Measurements from ENCODE around the gene CDC123. TPM values are rescaled to one million over a fixed set of nuclear protein-coding genes. Genes with fewer than 3 reads are reported as not detected.

CDC123 gene
- total RNA-seq, 1 experiment from 2014 or later = 114 TPM

DNA sequence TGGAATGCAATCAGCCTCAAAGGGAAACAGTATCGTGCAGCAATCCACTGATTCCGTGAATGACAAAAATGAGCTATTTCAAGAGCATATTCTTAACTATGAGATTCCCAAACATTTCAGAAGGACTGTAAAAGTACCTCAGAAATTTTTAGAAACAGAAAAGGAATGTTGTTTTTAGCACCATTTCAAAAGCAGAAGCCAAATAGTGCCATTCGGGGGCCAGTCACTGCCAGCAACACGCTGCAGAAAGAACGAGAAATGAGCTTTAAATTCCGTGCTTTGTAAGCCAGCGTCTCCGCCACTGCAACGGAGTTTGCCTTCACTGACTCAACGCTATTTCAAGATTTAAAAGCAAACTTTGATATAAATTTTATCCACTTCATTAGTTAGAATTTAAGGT, 6.6 kb upstream of the CDC123 start:
- ChIA-PET CTCF (no interaction called here), POLR2A (interaction anchor here (1.1 kb wide), 1 partner anchor 9 kb away, joined by 6 read pairs; no protein-coding TSS in a partner anchor)
- intact Hi-C loops (cut with micrococcal nuclease) = no loop called here
- Mint-ChIP-seq H3K27ac (ENCODE audit: low read depth, unreplicated experiment) (no peak overlapping the region), H3K36me3 (ENCODE audit: insufficient read depth, unreplicated experiment) (peaks cover 60% of the 10 kb centered on the region), H3K4me3 (ENCODE audit: unreplicated experiment) (no peak overlapping the region), H3K4me1 (ENCODE audit: insufficient read depth, unreplicated experiment) (peaks cover 18% of the 10 kb centered on the region), H3K27me3 (ENCODE audit: insufficient read depth, unreplicated experiment) (no peaks in the 10 kb centered on the region), H3K9me3 (ENCODE audit: unreplicated experiment) (no peaks in the 10 kb centered on the region)
- no TSS peak for BruUV-seq (replicated peaks)
- no peak for DNase-seq (ENCODE audit: unreplicated experiment)
- TF ChIP-seq, protein P1, sequence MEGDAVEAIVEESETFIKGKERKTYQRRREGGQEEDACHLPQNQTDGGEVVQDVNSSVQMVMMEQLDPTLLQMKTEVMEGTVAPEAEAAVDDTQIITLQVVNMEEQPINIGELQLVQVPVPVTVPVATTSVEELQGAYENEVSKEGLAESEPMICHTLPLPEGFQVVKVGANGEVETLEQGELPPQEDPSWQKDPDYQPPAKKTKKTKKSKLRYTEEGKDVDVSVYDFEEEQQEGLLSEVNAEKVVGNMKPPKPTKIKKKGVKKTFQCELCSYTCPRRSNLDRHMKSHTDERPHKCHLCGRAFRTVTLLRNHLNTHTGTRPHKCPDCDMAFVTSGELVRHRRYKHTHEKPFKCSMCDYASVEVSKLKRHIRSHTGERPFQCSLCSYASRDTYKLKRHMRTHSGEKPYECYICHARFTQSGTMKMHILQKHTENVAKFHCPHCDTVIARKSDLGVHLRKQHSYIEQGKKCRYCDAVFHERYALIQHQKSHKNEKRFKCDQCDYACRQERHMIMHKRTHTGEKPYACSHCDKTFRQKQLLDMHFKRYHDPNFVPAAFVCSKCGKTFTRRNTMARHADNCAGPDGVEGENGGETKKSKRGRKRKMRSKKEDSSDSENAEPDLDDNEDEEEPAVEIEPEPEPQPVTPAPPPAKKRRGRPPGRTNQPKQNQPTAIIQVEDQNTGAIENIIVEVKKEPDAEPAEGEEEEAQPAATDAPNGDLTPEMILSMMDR (IDR thresholded peaks at IDR 0.05; ENCODE audit: unreplicated experiment) = no peak

DNA sequence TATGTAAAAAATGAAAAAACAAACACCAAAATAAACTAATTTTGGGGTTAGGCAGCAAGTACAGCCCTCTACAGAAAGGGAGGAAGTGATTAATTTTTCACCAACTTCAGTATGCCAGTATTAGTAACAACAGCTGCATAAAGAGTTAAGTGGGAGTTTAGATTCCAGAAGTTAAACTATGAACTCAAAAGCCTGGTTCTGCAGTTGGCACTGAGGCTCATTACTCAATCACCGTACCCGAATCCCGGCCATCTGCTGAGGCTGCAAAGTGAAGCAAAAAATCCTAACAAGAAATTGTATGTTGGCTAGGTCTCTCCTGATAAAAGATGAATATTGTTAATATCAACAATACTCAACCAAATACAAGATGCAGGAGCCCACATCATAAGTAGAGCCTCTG, 4.3 kb upstream of the CDC123 start:
- Mint-ChIP-seq H3K27ac (ENCODE audit: low read depth, unreplicated experiment) (no peak overlapping the region), H3K4me1 (ENCODE audit: insufficient read depth, unreplicated experiment) (peaks cover 22% of the 10 kb centered on the region), H3K4me3 (ENCODE audit: unreplicated experiment) (no peak overlapping the region), H3K27me3 (ENCODE audit: insufficient read depth, unreplicated experiment) (no peaks in the 10 kb centered on the region), H3K9me3 (ENCODE audit: unreplicated experiment) (no peaks in the 10 kb centered on the region), H3K36me3 (ENCODE audit: insufficient read depth, unreplicated experiment) (peaks cover 37% of the 10 kb centered on the region)
- peak; percentile 18 for DNase-seq (ENCODE audit: unreplicated experiment)
- intact Hi-C loops (cut with micrococcal nuclease) = loop anchor here (10.0 kb wide), 1 partner anchor 407 kb away; no protein-coding TSS in a partner anchor
- TF ChIP-seq, protein P1 (IDR thresholded peaks at IDR 0.05; ENCODE audit: unreplicated experiment) = no peak
- no TSS peak for BruUV-seq (replicated peaks)
- POLR2A ChIA-PET = interaction anchor here (0.7 kb wide), 1 partner anchor 12 kb away, joined by 3 read pairs; no protein-coding TSS in a partner anchor
- CTCF ChIA-PET = no interaction called here

DNA sequence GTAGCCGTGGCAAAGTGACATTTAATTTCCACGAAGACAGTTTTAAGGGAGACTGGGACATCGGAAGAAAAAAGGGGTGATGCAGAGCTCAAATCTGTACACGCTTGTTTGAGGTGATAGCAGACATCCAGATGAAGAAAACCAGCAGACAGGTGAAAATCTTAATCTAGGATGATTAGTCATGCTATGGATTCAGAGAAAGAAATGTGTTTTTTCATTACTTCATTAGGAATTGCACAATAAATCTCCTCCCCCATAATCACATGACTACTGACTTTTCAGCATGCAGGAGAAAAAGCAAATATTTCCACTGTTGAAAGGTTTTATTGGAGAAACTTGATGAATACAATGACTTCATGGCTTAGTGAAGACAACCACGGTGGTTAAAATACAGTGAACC, 2.8 kb upstream of the CDC123 start:
- ChIA-PET POLR2A (interaction anchor here (0.6 to 4.5 kb wide), 6 partner anchors 9 to 516 kb away, joined by 3 to 25 read pairs (median 3); no protein-coding TSS in a partner anchor), CTCF (interaction anchor here (0.6 to 0.7 kb wide), 5 partner anchors 9 to 833 kb away, joined by 3 to 4 read pairs (median 3); no protein-coding TSS in a partner anchor)
- Mint-ChIP-seq H3K4me3 (ENCODE audit: unreplicated experiment) (no peak overlapping the region), H3K4me1 (ENCODE audit: insufficient read depth, unreplicated experiment) (peaks cover 24% of the 10 kb centered on the region), H3K9me3 (ENCODE audit: unreplicated experiment) (no peaks in the 10 kb centered on the region), H3K27me3 (ENCODE audit: insufficient read depth, unreplicated experiment) (no peaks in the 10 kb centered on the region), H3K27ac (ENCODE audit: low read depth, unreplicated experiment) (no peak overlapping the region), H3K36me3 (ENCODE audit: insufficient read depth, unreplicated experiment) (peaks cover 22% of the 10 kb centered on the region)
- intact Hi-C loops (cut with micrococcal nuclease) = loop anchor here (10.0 kb wide), 1 partner anchor 408 kb away; no protein-coding TSS in a partner anchor
- peak; percentile 65 for DNase-seq (ENCODE audit: unreplicated experiment)
- TF ChIP-seq, protein P1 (IDR thresholded peaks at IDR 0.05; ENCODE audit: unreplicated experiment) = no peak
- no TSS peak for BruUV-seq (replicated peaks)

DNA sequence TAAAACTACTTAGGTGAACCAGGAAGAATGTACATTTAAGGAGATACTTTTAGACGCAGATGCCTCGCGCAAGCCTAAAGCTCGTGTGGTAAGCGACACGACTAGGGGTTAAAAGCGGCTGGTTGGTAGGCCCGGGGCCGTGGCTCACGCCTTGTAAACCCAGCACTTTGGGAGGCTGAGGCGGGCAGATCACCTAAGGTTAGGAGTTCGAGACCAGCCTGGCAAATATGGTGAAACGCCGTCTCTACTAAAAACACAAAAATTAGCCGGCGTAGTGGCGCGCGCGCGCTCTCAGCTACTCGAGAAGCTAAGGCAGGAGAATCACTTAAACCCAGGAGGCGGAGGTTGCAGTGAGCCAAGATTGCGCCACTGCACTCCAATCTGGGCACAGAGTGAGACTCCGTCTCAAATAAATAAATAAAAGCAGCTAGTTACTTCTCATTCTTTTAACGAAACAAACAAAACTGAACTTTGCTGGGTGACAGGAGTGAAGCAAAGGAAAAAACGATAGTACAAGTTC, 1.2 kb upstream of the CDC123 start:
- DNase-seq (ENCODE audit: unreplicated experiment) = peak; percentile 56
- H3K4me3 Mint-ChIP-seq (ENCODE audit: unreplicated experiment) = peak overlapping the region; percentile 99
- H3K27ac Mint-ChIP-seq (ENCODE audit: low read depth, unreplicated experiment) = peak overlapping the region; percentile 99
- H3K9me3 Mint-ChIP-seq (ENCODE audit: unreplicated experiment) = no peaks in the 10 kb centered on the region
- H3K27me3 Mint-ChIP-seq (ENCODE audit: insufficient read depth, unreplicated experiment) = no peaks in the 10 kb centered on the region
- ChIA-PET POLR2A (interaction anchor here (0.7 to 4.5 kb wide), 14 partner anchors 8 to 1392 kb away, joined by 3 to 32 read pairs (median 4); partner anchors contain the start of genes OPTN, PRPF18 and UPF2), CTCF (interaction anchor here (0.6 to 1.4 kb wide), 2 partner anchors 60 to 905 kb away, joined by 3 to 4 read pairs; partner anchors contain the start of gene OPTN)
- H3K36me3 Mint-ChIP-seq (ENCODE audit: insufficient read depth, unreplicated experiment) = peaks cover 21% of the 10 kb centered on the region
- TF ChIP-seq, protein P1 (IDR thresholded peaks at IDR 0.05; ENCODE audit: unreplicated experiment) = no peak
- peaks cover 24% of the 10 kb centered on the region for H3K4me1 Mint-ChIP-seq (ENCODE audit: insufficient read depth, unreplicated experiment)
- intact Hi-C loops (cut with micrococcal nuclease) = loop anchor here (10.0 kb wide), 1 partner anchor 410 kb away; no protein-coding TSS in a partner anchor
- BruUV-seq (replicated peaks) = no TSS peak
